ENCODE measurements around the gene DTWD1. TPM values are rescaled to one million over a fixed set of nuclear protein-coding genes. Genes with fewer than 3 reads are reported as not detected.
"Not testable (repeated sequence)": the region's sequence is repeated elsewhere in the genome, so short reads cannot be mapped to it uniquely, and the experiment has no call there.

DTWD1 gene
- total RNA-seq, result 10 to 100 TPM; 18.0 to 22.0 TPM

DNA sequence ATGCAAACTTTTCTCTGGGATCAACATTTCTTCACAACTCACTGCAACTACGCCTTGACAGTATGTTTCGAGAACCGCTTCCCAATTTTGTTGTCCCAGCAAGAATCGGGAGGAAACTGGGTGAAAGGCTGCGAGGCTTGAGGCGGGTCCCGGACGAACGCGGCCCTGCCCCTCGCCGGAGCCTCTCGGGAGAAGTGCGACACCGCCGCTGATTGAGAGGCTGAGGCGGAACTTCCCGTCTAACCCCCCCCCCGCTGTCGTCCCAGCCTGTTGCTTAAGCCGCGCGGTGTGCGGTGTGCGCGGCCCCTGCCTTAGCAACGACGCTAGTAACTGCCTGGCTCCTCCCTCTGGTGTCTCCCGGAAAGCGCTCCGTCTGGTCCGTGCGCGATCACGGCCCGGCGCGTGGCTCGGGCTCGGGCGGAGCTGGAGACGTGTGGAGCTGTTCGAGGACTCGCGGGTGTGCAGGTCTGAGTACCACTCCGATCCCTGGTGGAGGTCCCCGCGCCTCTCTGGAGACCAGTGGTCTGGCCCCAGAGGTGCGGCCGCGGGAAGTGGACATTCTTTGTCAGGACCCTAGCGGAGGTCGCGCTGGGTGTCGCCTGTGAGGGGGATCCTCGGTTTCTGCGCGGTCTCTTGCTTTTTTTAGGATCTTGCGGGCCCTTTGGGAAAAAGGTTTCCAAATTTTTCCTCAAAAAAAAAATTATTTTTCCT is at the start of gene DTWD1, which contains the start of gene FAM227B:
TSS of gene DTWD1 (plus strand) at position 391 of the 711 bp plus-strand sequence. CDS start 4,120 bp downstream, outside the sequence.
TSS of gene FAM227B (minus strand) at position 161 of the 711 bp plus-strand sequence. CDS start 5,647 bp downstream, outside the sequence.
- DNase-seq (ENCODE audit: low spot score in 2 of 2) (peak; percentile 90 to 91), ATAC-seq (peak; percentile 99)
- peak within 1 kb of the TSS; percentile 90 to 95 for H3K27ac Mint-ChIP-seq
- H3K36me3 Mint-ChIP-seq, result peaks cover 10 to 33% of the 10 kb centered on the region in 2 donors
- peaks cover 0 to 4% of the 10 kb centered on the region in 2 donors for H3K9me3 Mint-ChIP-seq

- DNase-seq (ENCODE audit: low spot score in 2 of 2) (no peak), ATAC-seq (no peak)
- Mint-ChIP-seq H3K27ac (no peak overlapping the region), H3K36me3 (peaks cover 15 to 30% of the 10 kb centered on the region in 2 donors), H3K9me3 (peaks cover 28 to 37% of the 10 kb centered on the region in 2 donors)
These were observed 47.4 kb upstream of the DTWD1 start for GRCh38 chr15:49573421-49573820.

DNA sequence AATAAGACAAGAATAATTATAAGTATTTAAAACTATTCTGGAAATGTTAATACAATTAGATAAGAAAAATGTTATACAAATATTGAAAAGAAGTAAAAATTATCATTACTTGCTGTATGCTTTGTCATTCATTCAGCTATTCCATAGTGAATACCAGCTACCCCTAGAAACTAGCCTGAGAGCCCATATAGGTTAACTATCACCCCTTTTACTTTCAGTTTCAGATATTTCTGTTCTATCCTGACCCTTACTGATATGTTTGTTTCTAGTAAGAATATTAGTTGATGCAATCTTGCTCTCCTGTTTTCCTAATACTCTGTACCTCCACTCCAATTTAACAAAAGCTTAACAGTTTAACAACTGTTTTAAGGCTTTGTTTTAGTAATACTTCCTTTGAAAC is 31.8 kb upstream of the DTWD1 start:
- DNase-seq (ENCODE audit: low spot score in 2 of 2), result no peak
- peaks cover 0 to 12% of the 10 kb centered on the region in 2 donors for H3K9me3 Mint-ChIP-seq
- ATAC-seq, result no peak
- no peak overlapping the region for H3K27ac Mint-ChIP-seq
- H3K36me3 Mint-ChIP-seq, result peaks cover 16 to 20% of the 10 kb centered on the region in 2 donors

DNA sequence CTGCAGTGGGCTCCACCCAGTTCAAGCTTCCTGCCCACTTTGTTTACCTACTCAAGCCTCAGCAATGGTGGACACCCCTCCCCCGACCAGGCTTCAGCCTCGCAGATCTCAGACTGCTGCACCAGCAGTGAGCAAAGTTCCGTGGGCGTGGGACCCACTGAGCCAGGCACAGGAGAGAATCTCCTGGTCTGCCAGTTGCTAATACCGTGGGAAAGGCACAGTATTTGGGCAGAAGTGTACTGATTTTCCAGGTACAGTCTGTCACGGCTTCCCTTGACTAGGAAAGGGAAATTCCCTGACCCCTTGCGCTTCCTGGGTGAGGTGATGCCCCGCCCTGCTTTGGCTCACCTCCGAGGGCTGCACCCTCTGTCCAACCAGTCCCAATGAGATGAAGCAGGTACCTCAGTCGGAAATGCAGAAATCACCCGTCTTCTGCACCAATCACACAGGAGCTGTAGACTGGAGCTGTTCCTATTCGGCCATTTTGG is 28.0 kb upstream of the DTWD1 start:
- not testable (repeated sequence) for ATAC-seq; DNase-seq (ENCODE audit: low spot score in 2 of 2); H3K27ac Mint-ChIP-seq
- Mint-ChIP-seq H3K36me3 (peaks cover 16 to 30% of the 10 kb centered on the region in 2 donors), H3K9me3 (peaks cover 12 to 28% of the 10 kb centered on the region in 2 donors)

DNA sequence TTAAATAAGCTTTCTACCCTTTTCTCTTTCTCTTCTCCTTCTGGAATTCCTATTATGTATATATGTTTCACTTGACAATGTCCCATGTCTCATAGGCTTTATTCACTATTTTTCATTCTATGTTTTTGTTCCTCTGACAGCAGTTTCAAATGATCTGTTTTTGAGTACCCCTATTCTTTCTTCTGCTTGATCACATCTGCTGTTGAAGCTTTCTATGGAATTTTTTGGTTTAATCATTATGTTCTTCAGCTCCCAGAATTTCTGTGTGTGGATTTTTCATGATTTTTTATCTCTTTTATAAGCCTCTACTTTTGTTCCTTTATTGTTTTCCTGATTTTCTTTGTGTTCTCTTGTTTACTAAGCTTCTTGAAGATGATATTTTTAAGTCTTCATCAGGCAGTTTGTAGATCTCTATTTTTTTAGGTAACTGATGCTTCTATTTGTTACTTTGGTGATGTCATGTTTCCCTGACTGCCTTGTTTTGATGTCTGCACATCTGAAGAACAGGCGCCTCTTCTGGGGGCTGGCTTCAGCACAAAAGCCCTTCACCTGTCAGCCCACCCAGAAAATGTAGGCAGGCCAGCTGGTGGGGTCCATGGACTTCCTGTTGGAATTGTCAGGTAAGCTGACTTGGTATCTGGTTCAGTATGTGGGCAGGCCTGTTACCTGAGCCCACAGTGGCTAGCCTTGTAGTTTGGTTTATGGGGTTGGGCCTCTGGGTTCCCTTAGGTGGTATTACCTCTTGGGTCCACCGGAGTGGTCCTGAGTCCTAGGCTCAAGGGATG is 16.0 kb upstream of the DTWD1 start:
- H3K9me3 Mint-ChIP-seq, result peaks cover 19 to 26% of the 10 kb centered on the region in 2 donors

DNA sequence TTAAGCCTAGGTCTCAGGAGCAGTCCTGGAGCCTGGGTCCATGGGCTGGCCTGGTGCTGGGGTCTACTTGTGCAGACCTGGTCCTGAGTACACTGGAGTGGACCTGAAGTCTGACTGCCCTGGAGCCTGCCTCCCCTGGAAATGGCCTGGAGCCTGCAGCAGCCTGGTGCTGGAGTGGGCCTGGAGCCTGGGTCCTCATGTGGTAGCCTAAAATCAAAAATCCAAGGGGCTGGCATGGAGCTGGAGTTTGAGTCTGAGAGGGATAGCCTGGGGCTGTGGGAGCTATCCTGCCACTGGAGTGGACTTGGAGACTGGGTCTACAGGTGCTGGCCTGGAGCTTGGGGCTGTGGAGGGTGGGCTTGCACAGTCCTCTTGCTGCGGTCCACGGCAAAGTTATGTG is 15.3 kb upstream of the DTWD1 start:
- DNase-seq (ENCODE audit: low spot score in 2 of 2) (no peak), ATAC-seq (no peak)
- Mint-ChIP-seq H3K9me3 (peaks cover 19 to 24% of the 10 kb centered on the region in 2 donors), H3K27ac (peak overlapping the region in 1 of 2 donors; percentile 44), H3K36me3 (peaks cover 20 to 29% of the 10 kb centered on the region in 2 donors)

More for the DNA sequence above, 16.0 kb upstream of the DTWD1 start:
- Mint-ChIP-seq H3K36me3 (peaks cover 20 to 29% of the 10 kb centered on the region in 2 donors), H3K27ac (peak overlapping the region in 1 of 2 donors; percentile 44)
- no peak for ATAC-seq
- DNase-seq (ENCODE audit: low spot score in 2 of 2), result no peak

DNA sequence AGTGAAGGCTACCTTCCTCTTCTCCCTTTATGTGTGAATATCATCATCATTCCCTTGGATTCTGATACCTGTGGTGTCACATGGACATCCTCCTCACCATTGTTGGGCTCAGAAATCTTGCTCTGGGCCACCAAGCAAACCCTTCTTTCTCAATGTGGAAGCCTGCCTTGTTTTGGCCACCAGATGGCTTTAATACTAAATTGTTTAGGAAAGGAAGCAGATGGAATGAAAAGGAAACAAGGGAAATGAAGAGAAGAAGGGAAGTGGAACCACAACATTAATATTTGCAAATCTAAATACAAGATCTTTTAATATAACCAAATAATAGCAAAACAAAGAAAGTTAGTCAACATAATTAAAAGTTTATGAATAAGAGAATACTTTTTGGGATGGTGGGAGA is 14.3 kb upstream of the DTWD1 start:
- H3K36me3 Mint-ChIP-seq, result peaks cover 14 to 23% of the 10 kb centered on the region in 2 donors
- DNase-seq (ENCODE audit: low spot score in 2 of 2) (no peak), ATAC-seq (no peak)
- peaks cover 14 to 20% of the 10 kb centered on the region in 2 donors for H3K9me3 Mint-ChIP-seq
- no peak overlapping the region for H3K27ac Mint-ChIP-seq

- Mint-ChIP-seq H3K27ac (no peak overlapping the region), H3K9me3 (peaks cover 7% of the 10 kb centered on the region in 2 donors), H3K36me3 (peaks cover 15 to 17% of the 10 kb centered on the region in 2 donors)
- no peak for DNase-seq (ENCODE audit: low spot score in 2 of 2)
- no peak for ATAC-seq
These were observed 10.5 kb upstream of the DTWD1 start for GRCh38 chr15:49610157-49610918.

DNA sequence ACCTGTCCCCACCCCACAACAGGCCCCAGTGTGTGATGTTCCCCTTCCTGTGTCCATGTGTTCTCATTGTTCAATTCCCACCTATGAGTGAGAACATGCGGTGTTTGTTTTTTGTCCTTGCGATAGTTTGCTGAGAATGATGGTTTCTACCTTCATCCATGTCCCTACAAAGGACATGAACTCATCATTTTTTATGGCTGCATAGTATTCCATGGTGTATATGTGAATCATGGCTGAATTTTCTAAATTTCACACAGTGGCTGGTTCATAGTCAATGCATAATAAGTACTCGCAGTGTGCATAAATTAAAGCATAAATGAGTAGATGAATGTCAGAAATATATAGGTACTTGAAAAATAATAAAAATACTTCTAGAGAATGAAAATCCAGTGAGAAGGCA is 8.6 kb upstream of the DTWD1 start:
- H3K27ac Mint-ChIP-seq; ATAC-seq; DNase-seq (ENCODE audit: low spot score in 2 of 2): not testable (repeated sequence)
- peaks cover 9 to 11% of the 10 kb centered on the region in 2 donors for H3K9me3 Mint-ChIP-seq
- H3K36me3 Mint-ChIP-seq, result peaks cover 12 to 14% of the 10 kb centered on the region in 2 donors

DNA sequence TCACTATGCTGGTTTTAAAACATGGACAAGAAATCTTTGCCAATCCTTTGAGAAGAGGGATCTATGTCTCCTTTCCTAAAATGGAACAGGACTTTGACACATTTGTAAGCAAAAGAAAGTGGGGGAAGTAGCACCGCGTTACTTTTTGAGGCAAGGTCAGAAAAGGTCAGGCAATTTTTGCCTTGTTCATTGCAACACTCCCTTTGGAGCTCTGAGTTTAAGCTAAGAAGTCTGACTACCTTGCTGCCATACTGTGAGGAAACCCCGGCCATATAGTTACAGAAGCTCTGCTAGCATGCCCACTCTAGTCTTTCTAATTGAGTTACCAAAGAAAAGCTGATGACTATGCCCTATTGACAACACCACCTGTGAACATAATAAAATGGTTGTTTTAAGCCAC is 1.6 kb upstream of the DTWD1 start:
- Mint-ChIP-seq H3K9me3 (peaks cover 9 to 11% of the 10 kb centered on the region in 2 donors), H3K36me3 (peaks cover 14 to 35% of the 10 kb centered on the region in 2 donors), H3K27ac (no peak overlapping the region)
- no peak for ATAC-seq
- DNase-seq (ENCODE audit: low spot score in 2 of 2), result no peak

- no peak for DNase-seq (ENCODE audit: low spot score in 2 of 2)
- Mint-ChIP-seq H3K9me3 (peaks cover 4% of the 10 kb centered on the region in 2 donors), H3K27ac (peak overlapping the region; percentile 82 to 95), H3K36me3 (peaks cover 10 to 32% of the 10 kb centered on the region in 2 donors)
- no peak for ATAC-seq
These were observed 649 bp upstream of the DTWD1 start for GRCh38 chr15:49620199-49620598.

- peaks cover 15 to 34% of the 10 kb centered on the region in 2 donors for H3K36me3 Mint-ChIP-seq
- peaks cover 0 to 4% of the 10 kb centered on the region in 2 donors for H3K9me3 Mint-ChIP-seq
- ATAC-seq, result no peak
- peak overlapping the region; percentile 90 to 95 for H3K27ac Mint-ChIP-seq
- no peak for DNase-seq (ENCODE audit: low spot score in 2 of 2)
These were observed 558 bp downstream of the DTWD1 start for GRCh38 chr15:49621401-49621811.

- DNase-seq (ENCODE audit: low spot score in 2 of 2) (no peak), ATAC-seq (no peak)
- Mint-ChIP-seq H3K27ac (peak overlapping the region; percentile 90 to 95), H3K9me3 (peaks cover 0 to 4% of the 10 kb centered on the region in 2 donors), H3K36me3 (peaks cover 15 to 34% of the 10 kb centered on the region in 2 donors)
These were observed 1.0 kb downstream of the DTWD1 start for GRCh38 chr15:49621887-49622286.

- no peak overlapping the region for H3K27ac Mint-ChIP-seq
- no peak for ATAC-seq
- H3K9me3 Mint-ChIP-seq, result peaks cover 0 to 4% of the 10 kb centered on the region in 2 donors
- H3K36me3 Mint-ChIP-seq, result peaks cover 15 to 34% of the 10 kb centered on the region in 2 donors
- DNase-seq (ENCODE audit: low spot score in 2 of 2), result no peak
These were observed 1.7 kb downstream of the DTWD1 start for GRCh38 chr15:49622561-49622960.

DNA sequence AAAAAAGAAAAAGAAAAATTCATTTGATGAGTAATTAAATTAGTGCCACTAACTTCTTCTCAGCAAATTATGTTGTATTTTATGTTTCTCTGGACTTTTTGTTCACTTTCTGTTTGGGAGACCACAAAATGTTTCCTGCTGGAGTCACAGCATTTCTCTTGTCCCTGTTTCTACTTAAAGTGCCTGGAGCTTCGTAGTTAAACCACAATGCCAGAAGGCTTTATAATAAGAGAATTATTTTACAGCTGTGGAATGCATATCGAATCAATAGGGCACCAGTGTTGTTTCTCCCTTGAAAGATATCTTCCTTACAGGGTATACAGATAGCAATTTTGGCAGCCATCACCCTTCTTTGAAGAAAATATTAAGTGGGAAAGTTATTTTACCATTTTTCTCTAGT is 3.2 kb downstream of the DTWD1 start:
- H3K36me3 Mint-ChIP-seq, result peaks cover 15 to 29% of the 10 kb centered on the region in 2 donors
- H3K9me3 Mint-ChIP-seq, result peaks cover 0 to 4% of the 10 kb centered on the region in 2 donors
- ATAC-seq (no peak), DNase-seq (ENCODE audit: low spot score in 2 of 2) (no peak)
- peak overlapping the region in 1 of 2 donors; percentile 68 for H3K27ac Mint-ChIP-seq

- peaks cover 20 to 24% of the 10 kb centered on the region in 2 donors for H3K36me3 Mint-ChIP-seq
- ATAC-seq, result no peak
These were observed 4.7 kb downstream of the DTWD1 start for GRCh38 chr15:49625460-49626036.

More at GRCh38 chr15:49625460-49626036, 4.7 kb downstream of the DTWD1 start:
- H3K27ac Mint-ChIP-seq, result peak overlapping the region in 1 of 2 donors; percentile 69
- no peak for DNase-seq (ENCODE audit: low spot score in 2 of 2)
- H3K9me3 Mint-ChIP-seq, result peaks cover 0 to 4% of the 10 kb centered on the region in 2 donors

All from activated naive CD4-positive, alpha-beta T cell treated with anti-CD3 and anti-CD28 coated beads, Interleukin-2, amount 50 U/mL, for 72 hours (primary cell).